HepG2 (cell line): ENCODE measurements around the gene CUL9. TPM values are rescaled to one million over a fixed set of nuclear protein-coding genes. Genes with fewer than 3 reads are reported as not detected.

Experiments
- ATAC-seq: fragments of 200-7000 bp; cut with Tn5 transposase; 3 replicates; pipeline ENCODE4 v1.9.1; 2020; ENCODE audit warnings: mild to moderate bottlenecking, moderate library complexity
- BruUV-seq: library from RNA; stranded (reverse); fragments of 400-500 nt; replicated peaks from 2 replicates; lab custom pipeline; 2021; lab: Mats Ljungman, UMichigan
- CTCF ChIA-PET: fragments of 300-600 bp; formaldehyde crosslinking; extraction: SDS; loops from one replicate; lab custom pipeline; 2021; ENCODE audit warnings: low total read pairs, inconsistent platforms, low intra/inter-chr PET ratio; lab: Yijun Ruan, JAX
- POLR2A ChIA-PET: fragments of 350-600 bp; sonication (Branson Sonifier 250); formaldehyde crosslinking; loops from one replicate; lab custom pipeline; 2020; ENCODE audit warnings: antibody characterized with exemption, inconsistent platforms; lab: Yijun Ruan, JAX
- DNase-seq: peaks from one replicate; pipeline ENCODE4 v3.0.0-alpha.2; 2015; ENCODE audit warnings: low spot score
- FAIRE-seq: peaks from 3 replicates; lab custom pipeline; 2011; peaks lifted over from hg19 to GRCh38; lab: Jason Lieb, UNC
- H2AFZ ChIP-seq: one replicate; pipeline ENCODE4 v1.6.1; 2011; ENCODE audit warnings: low read length, inconsistent platforms
- H3K27ac ChIP-seq: fragments of 300-600 bp; 3 replicates; pipeline ENCODE4 v1.8.0; 2011; ENCODE audit warnings: mixed run types, mild to moderate bottlenecking, mixed read lengths, low read length, inconsistent platforms; ENCODE audit not compliant: insufficient read depth; ENCODE audit errors: extremely low read length
- H3K27me3 ChIP-seq, 2 experiments: fragments of 200-600 bp in 1 of 2; 2 replicates in 1 of 2; 3 replicates in 1 of 2; pipeline versions ENCODE4 v1.6.0 to v1.8.0; 2011; ENCODE audit warnings: low read length in 2 of 2, mild to moderate bottlenecking in 2 of 2, moderate library complexity in 2 of 2, inconsistent platforms in 1 of 2; ENCODE audit not compliant: insufficient read depth in 2 of 2, control insufficient read depth in 1 of 2
- H3K36me3 ChIP-seq, 2 experiments: fragments of 200-600 bp in 1 of 2; replicated peaks in 1 of 2; 2 replicates in 1 of 2; 3 replicates in 1 of 2; pipeline versions ENCODE4 v1.5.1 to v1.8.0; 2011; ENCODE audit warnings: low read length in 2 of 2, inconsistent platforms in 1 of 2; ENCODE audit not compliant: insufficient read depth in 2 of 2, control insufficient read depth in 1 of 2
- H3K4me1 ChIP-seq: 2 replicates; pipeline ENCODE4 v1.5.1; 2012; ENCODE audit warnings: low read length, inconsistent platforms; ENCODE audit not compliant: insufficient read depth
- H3K4me2 ChIP-seq: 2 replicates; pipeline ENCODE4 v1.6.0; 2011; ENCODE audit warnings: low read depth, low read length, inconsistent platforms
- H3K4me3 ChIP-seq, 3 experiments: fragments of 200-600 bp in 1 of 3; sonication (generic), shearing (Covaris generic) in 1 of 3; replicated peaks in 1 of 3; 2 replicates each; pipeline ENCODE4 v1.5.1; 2011 to 2016; ENCODE audit warnings: low read length in 3 of 3, inconsistent platforms in 2 of 3, low read depth in 2 of 3, mild to moderate bottlenecking in 2 of 3, control low read depth in 1 of 3, mixed read lengths in 1 of 3; ENCODE audit not compliant: insufficient read depth in 1 of 3
- H3K79me2 ChIP-seq: one replicate; pipeline ENCODE4 v1.6.1; 2011; ENCODE audit warnings: low read length, inconsistent platforms; ENCODE audit not compliant: insufficient read depth
- H3K9ac ChIP-seq: 2 replicates; pipeline ENCODE4 v1.6.0; 2011; ENCODE audit warnings: mild to moderate bottlenecking, low read depth, low read length, inconsistent platforms; ENCODE audit not compliant: insufficient read depth
- H3K9me3 ChIP-seq: 2 replicates; pipeline ENCODE4 v1.5.1; 2012; ENCODE audit warnings: mild to moderate bottlenecking, low read length
- H4K20me1 ChIP-seq: 2 replicates; pipeline ENCODE4 v1.6.0; 2011; ENCODE audit warnings: inconsistent platforms, mild to moderate bottlenecking, low read length, moderate library complexity; ENCODE audit not compliant: insufficient read depth
- E2F2 ChIP-seq: sonication (generic); formaldehyde crosslinking; IDR thresholded peaks from 2 replicates; pipeline ENCODE4 v1.4.0; 2020; ENCODE audit warnings: missing genetic modification reagents, borderline replicate concordance
- FOXP4 ChIP-seq: sonication (generic); formaldehyde crosslinking; IDR thresholded peaks from 2 replicates; pipeline ENCODE4 v1.4.0; 2020; ENCODE audit warnings: missing genetic modification reagents
- MED8 ChIP-seq: sonication (generic); formaldehyde crosslinking; IDR thresholded peaks from 2 replicates; pipeline ENCODE4 v1.8.1; 2023; ENCODE audit warnings: mild to moderate bottlenecking, missing genetic modification reagents; ENCODE audit not compliant: insufficient replicate concordance
- NRL ChIP-seq: sonication (generic); formaldehyde crosslinking; IDR thresholded peaks from 2 replicates; pipeline ENCODE4 v1.5.0; 2020; ENCODE audit warnings: missing genetic modification reagents, mild to moderate bottlenecking, moderate library complexity, borderline replicate concordance
- STAG1 ChIP-seq: sonication (generic); formaldehyde crosslinking; IDR thresholded peaks from 2 replicates; pipeline ENCODE4 v1.4.0; 2020; ENCODE audit warnings: missing genetic modification reagents
- THRA ChIP-seq: sonication (generic); formaldehyde crosslinking; IDR thresholded peaks from 2 replicates; pipeline ENCODE4 v1.4.0; 2020; ENCODE audit warnings: missing genetic modification reagents, borderline replicate concordance
- TP53 ChIP-seq: sonication (generic); formaldehyde crosslinking; conservative IDR thresholded peaks from 2 replicates; pipeline ENCODE4 v1.4.0; 2020; ENCODE audit warnings: missing genetic modification reagents
- ZNF407 ChIP-seq: sonication (generic); formaldehyde crosslinking; IDR thresholded peaks from one replicate; pipeline ENCODE4 v1.5.1; 2020; ENCODE audit warnings: mild to moderate bottlenecking, missing genetic modification reagents; ENCODE audit errors: not compliant biosample characterization
- ZNF772 ChIP-seq: sonication (generic); formaldehyde crosslinking; IDR thresholded peaks from 2 replicates; pipeline ENCODE4 v1.5.0; 2020; ENCODE audit warnings: mild to moderate bottlenecking, missing genetic modification reagents
- ZNF780A ChIP-seq: sonication (generic); formaldehyde crosslinking; IDR thresholded peaks from 2 replicates; pipeline ENCODE4 v1.8.0; 2022; ENCODE audit warnings: mild to moderate bottlenecking, missing genetic modification reagents, moderate library complexity
- WGBS: methylation state at CpG from one replicate; pipeline ENCODE4 v1.1.6; 2017; ENCODE audit warnings: low lambda C conversion rate; 5-methylcytosine and 5-hydroxymethylcytosine counted together
- in situ Hi-C: cut with HindIII; loops from 2 replicates; pipeline ENCODE4 v1.10.0; 2017; ENCODE audit warnings: low pct_unique_long_range_greater_than_20kb; ENCODE audit not compliant: extremely low pct_ligation_motif_present
- intact Hi-C: fragments of 100-400 bp; cut with micrococcal nuclease; formaldehyde crosslinking; loops from one replicate; pipeline ENCODE4 v1.10.0; 2022; ENCODE audit not compliant: unreplicated experiment
- polyA plus RNA-seq, 8 experiments: library from polyadenylated mRNA; depleted of rRNA in 3 of 8; stranded (reverse) in 7 of 8; unstranded in 1 of 8; fragments of >200 nt; fragmentation: Illumina TruSeq in 4 of 8; extraction: Trizol in 4 of 8; gene quantifications; 2 replicates each; pipeline versions ENCODE4 v1.2.1 to v1.2.3, GENCODE V29; 2011 to 2016; ENCODE audit warnings: low read depth in 4 of 8, missing spikeins in 1 of 8, mixed read lengths in 1 of 8; ENCODE audit not compliant: insufficient read depth in 1 of 8
- total RNA-seq, 5 experiments: library from RNA; depleted of rRNA; stranded (reverse); fragments of >200 nt; fragmentation: Illumina TruSeq; extraction: Trizol; gene quantifications; 2 replicates each; pipeline ENCODE4 v1.2.3, GENCODE V29; 2016; ENCODE audit warnings: low read depth in 1 of 5

Gene CUL9
- total and polyA plus RNA-seq, 2 of the 13 experiments (the other 11 are each of a cell fraction or from before 2014, with no cell fraction given) = 11.4 to 13.7 TPM

- H3K36me3 ChIP-seq = peaks cover 7 to 9% of the 10 kb centered on the region in 2 experiments
- H3K4me1 ChIP-seq = peaks cover 23% of the 10 kb centered on the region
- no peak overlapping the region for H3K9ac ChIP-seq
- ATAC-seq (no peak), DNase-seq (no peak), FAIRE-seq (no peak)
- intact Hi-C loops = no loop called here
- ChIA-PET CTCF (no interaction called here), POLR2A (no interaction called here)
- H3K79me2 ChIP-seq = no peaks in the 10 kb centered on the region
- H3K27ac ChIP-seq = no peak overlapping the region
- 92% methylated on average over 21 of the region's 21 CpGs for WGBS
- H2AFZ ChIP-seq = no peak overlapping the region
- H4K20me1 ChIP-seq = no peaks in the 10 kb centered on the region
- no TSS peak for BruUV-seq
- in situ Hi-C loops = no loop called here
- H3K4me2 ChIP-seq = no peak overlapping the region
- no peaks in the 10 kb centered on the region for H3K9me3 ChIP-seq
- H3K4me3 ChIP-seq = no peak overlapping the region
- no peaks in the 10 kb centered on the region; a peak in 1 of 5 replicates for H3K27me3 ChIP-seq
- TF ChIP-seq MED8 (CRISPR knock-in tag) (no peak), TP53 (CRISPR knock-in tag) (no peak), E2F2 (CRISPR knock-in tag) (no peak), ZNF780A (CRISPR knock-in tag) (no peak), ZNF772 (no peak), STAG1 (CRISPR knock-in tag) (no peak), FOXP4 (CRISPR knock-in tag) (no peak), NRL (CRISPR knock-in tag) (0 out of 2 replicates have a peak, but pooled peaks have one; percentile 27), ZNF407 (CRISPR knock-in tag) (no peak), THRA (CRISPR knock-in tag) (no peak)
Observed at GRCh38 chr6:43184268-43184985, 2.4 kb downstream of the CUL9 start.
